GM13977 (cell line): ENCODE measurements around the gene SVEP1.
"Not testable (repeated sequence)": the region's sequence is repeated elsewhere in the genome, so short reads cannot be mapped to it uniquely, and the experiment has no call there.

Source experiments
- DNase-seq: peaks from one replicate; pipeline ENCODE4 v3.0.0; 2012; ENCODE audit warnings: low spot score
- CTCF ChIP-seq: IDR thresholded peaks from 2 replicates; pipeline ENCODE4 v1.5.1; 2012; ENCODE audit warnings: mild to moderate bottlenecking, control low read depth; ENCODE audit not compliant: insufficient read depth; ENCODE audit errors: extremely low read depth, missing control alignments
- in situ Hi-C: fragments of 300-500 bp; cut with MboI; formaldehyde crosslinking; loops from one replicate; pipeline ENCODE4 v1.12.0; 2022; ENCODE audit warnings: low sequenced_read_pairs, low pct_unique_long_range_greater_than_20kb, mixed read lengths, inconsistent platforms; ENCODE audit not compliant: unreplicated experiment

The SVEP1 gene

GRCh38 chr9:110410961-110411360 is 168.6 kb downstream of the SVEP1 start:
- TF ChIP-seq CTCF: no peak
- in situ Hi-C loops: no loop called here
- DNase-seq: no peak

DNA sequence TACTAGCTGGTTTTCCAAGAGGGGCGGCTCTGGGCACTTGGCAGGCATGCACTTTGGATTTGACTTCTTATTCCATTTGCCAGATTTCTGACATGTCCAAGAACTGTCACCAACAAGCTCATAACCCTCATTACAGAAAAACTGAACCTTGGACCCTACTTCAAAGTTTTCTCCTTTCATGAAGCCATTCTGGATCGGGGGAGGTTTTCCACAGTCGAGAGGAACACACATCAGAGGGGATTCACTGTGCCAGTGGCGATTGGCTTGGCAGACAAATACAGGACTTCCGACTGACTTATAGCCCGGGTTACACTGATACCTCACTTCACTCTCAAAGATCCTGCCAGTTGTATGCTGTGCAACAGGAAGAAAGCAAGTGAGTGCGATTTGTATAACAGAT is 170.9 kb downstream of the SVEP1 start:
- no peak for DNase-seq
- in situ Hi-C loops: no loop called here
- no peak for TF ChIP-seq CTCF

GRCh38 chr9:110405858-110406443 is 173.6 kb downstream of the SVEP1 start:
- no peak for DNase-seq
- no peak for TF ChIP-seq CTCF
- in situ Hi-C loops: no loop called here

DNA sequence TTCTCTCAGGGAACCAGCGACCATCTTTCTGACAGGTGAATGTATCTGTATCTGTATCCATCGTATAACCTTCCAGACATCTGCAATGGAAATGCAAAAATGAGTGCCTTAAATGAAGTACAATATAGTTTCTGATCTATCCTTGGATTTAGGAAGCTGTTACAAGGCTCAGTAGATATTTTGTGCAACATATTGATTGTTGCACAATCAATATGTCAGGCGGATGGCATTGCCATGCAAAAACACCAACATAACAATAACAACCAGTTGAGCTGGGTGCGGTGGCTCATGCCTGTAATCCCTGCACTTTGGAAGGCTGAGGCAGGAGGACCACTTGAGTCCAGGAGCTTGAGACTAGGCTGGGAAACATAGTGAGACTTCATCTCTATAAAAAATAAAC is 175.1 kb downstream of the SVEP1 start:
- in situ Hi-C loops: no loop called here
- TF ChIP-seq CTCF: no peak
- DNase-seq: no peak

- in situ Hi-C loops: no loop called here
- no peak for TF ChIP-seq CTCF
- no peak for DNase-seq
Measured at GRCh38 chr9:110399983-110400382, 179.6 kb downstream of the SVEP1 start.

GRCh38 chr9:110398992-110399391 is 180.5 kb downstream of the SVEP1 start:
- DNase-seq, in situ Hi-C loops: not testable (repeated sequence)

DNA sequence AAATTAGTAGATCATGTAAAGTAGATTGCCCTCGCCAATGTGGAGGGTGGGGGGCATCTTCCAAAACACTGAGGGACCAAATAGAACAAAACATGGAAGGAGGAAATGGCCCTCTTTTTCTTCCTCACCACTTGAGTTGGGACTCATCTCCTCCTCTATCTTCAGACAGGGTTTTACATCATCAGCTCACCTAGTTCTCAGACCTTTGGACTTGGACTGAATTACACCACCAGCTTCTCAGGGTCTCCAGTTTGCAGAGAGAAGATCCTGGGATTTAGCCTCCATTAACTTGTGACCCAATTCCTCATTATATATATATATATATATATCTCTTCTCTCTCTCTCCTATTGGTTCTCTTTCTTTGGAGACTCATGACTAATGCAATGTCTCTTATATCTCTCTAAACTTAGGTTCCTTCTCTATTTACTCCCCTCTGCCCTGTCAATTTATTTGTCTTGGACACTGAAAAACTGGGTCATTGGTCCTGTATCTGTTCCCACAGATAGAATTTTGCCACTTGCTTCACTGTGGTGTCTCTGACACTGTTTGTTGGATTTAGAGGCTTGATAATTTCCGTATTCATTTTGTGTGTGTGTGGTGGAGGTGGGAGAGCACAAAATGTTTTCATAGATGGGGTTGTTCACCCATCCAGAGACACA is 187.6 kb downstream of the SVEP1 start:
- DNase-seq: no peak
- in situ Hi-C loops: no loop called here
- no peak for TF ChIP-seq CTCF
